Vagina (tissue), 2 donors: ENCODE results near the gene NEAT1.
A peak's percentile ranks its signal among the peaks of the same experiment; 100 is the strongest.

ENCODE experiments used
- POLR2A ChIP-seq, 2 donors: fragments of 450-650 bp; IDR thresholded peaks; one replicate each; pipeline ENCODE4 v1.6.1; 2017; ENCODE audit warnings: antibody characterized with exemption in 2 of 2, mild to moderate bottlenecking in 2 of 2, moderate library complexity in 2 of 2
- TF ChIP-seq, protein P1 (sequence below), 3 experiments: fragments of 450-650 bp in 2 of 3; fragments of 200-600 bp in 1 of 3; sonication (generic) in 1 of 3; IDR thresholded peaks; one replicate each; pipeline ENCODE4 v1.5.1; 2017 to 2019; ENCODE audit warnings: antibody characterized with exemption in 3 of 3, mild to moderate bottlenecking in 2 of 3, moderate library complexity in 2 of 3

DNA sequence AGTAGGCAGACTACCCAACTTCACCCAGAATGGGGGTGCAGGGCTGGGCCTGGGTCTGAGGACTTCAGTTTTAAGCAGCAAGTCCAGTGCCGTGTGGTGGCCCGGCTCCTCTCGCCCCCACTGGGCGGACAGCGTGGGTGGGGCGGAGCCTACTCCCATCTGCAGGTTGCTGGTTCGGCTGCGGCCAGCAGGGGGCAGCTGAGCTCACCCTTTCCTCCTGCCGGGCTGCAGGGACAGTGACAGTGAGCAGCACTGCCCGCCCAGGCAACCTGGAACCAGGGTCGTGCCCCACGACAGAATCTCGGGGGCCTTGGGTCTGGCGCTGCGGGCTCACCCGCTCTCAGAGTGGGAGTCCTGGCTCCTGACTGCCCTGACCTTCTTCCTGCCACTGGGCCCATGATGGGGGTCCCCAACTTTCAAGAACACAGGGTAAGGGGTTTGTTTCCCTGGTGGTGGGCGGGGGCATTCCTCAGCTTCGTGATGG lies 6.2 kb upstream of the NEAT1 start:
- TF ChIP-seq POLR2A (IDR thresholded peaks at IDR 0.05), result peak in 1 of 2 donors; percentile 19
- TF ChIP-seq, protein P1, sequence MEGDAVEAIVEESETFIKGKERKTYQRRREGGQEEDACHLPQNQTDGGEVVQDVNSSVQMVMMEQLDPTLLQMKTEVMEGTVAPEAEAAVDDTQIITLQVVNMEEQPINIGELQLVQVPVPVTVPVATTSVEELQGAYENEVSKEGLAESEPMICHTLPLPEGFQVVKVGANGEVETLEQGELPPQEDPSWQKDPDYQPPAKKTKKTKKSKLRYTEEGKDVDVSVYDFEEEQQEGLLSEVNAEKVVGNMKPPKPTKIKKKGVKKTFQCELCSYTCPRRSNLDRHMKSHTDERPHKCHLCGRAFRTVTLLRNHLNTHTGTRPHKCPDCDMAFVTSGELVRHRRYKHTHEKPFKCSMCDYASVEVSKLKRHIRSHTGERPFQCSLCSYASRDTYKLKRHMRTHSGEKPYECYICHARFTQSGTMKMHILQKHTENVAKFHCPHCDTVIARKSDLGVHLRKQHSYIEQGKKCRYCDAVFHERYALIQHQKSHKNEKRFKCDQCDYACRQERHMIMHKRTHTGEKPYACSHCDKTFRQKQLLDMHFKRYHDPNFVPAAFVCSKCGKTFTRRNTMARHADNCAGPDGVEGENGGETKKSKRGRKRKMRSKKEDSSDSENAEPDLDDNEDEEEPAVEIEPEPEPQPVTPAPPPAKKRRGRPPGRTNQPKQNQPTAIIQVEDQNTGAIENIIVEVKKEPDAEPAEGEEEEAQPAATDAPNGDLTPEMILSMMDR (IDR thresholded peaks at IDR 0.05), result peak; percentile 96 to 100 (median 97)
